HG02642 (cell line): ENCODE measurements around the gene ZBTB16.

Experiments used
- ATAC-seq: cut with Tn5 transposase; IDR thresholded peaks from one replicate; pipeline ENCODE4 v1.9.1; 2021; ENCODE audit warnings: mild to moderate bottlenecking; ENCODE audit not compliant: unreplicated experiment, poor library complexity

ZBTB16 gene

GRCh38 chr11:114059278-114059983, at the start of gene ZBTB16:
Gene ZBTB16, plus strand, starts transcription at chr11:114059711. Its CDS starts 3,590 bp downstream, at chr11:114063301.
- no peak for ATAC-seq

GRCh38 chr11:114010931-114011330, 48.6 kb upstream of the ZBTB16 start:
- ATAC-seq: no peak

GRCh38 chr11:114011443-114011842, 48.1 kb upstream of the ZBTB16 start:
- no peak for ATAC-seq

GRCh38 chr11:114015117-114015516, 44.4 kb upstream of the ZBTB16 start:
- no peak for ATAC-seq

- no peak for ATAC-seq
These were observed 42.5 kb upstream of the ZBTB16 start for GRCh38 chr11:114016986-114017385.

- no peak for ATAC-seq
These were observed 41.8 kb upstream of the ZBTB16 start for GRCh38 chr11:114017723-114018122.

- no peak for ATAC-seq
These were observed 40.5 kb upstream of the ZBTB16 start for GRCh38 chr11:114019046-114019445.

- ATAC-seq: no peak
These were observed 39.9 kb upstream of the ZBTB16 start for GRCh38 chr11:114019574-114019973.

- no peak for ATAC-seq
These were observed 34.1 kb upstream of the ZBTB16 start for GRCh38 chr11:114025329-114025907.

GRCh38 chr11:114026355-114026754, 33.2 kb upstream of the ZBTB16 start:
- ATAC-seq: no peak

- ATAC-seq: no peak
These were observed 32.1 kb upstream of the ZBTB16 start for GRCh38 chr11:114027391-114027790.

GRCh38 chr11:114027926-114028325, 31.6 kb upstream of the ZBTB16 start:
- no peak for ATAC-seq

- ATAC-seq: no peak
These were observed 28.1 kb upstream of the ZBTB16 start for GRCh38 chr11:114031246-114031966.

GRCh38 chr11:114031967-114032320, 27.6 kb upstream of the ZBTB16 start:
- no peak for ATAC-seq

GRCh38 chr11:114033066-114033465, 26.4 kb upstream of the ZBTB16 start:
- no peak for ATAC-seq

GRCh38 chr11:114033572-114033971, 25.9 kb upstream of the ZBTB16 start:
- ATAC-seq: no peak

GRCh38 chr11:114034956-114035355, 24.6 kb upstream of the ZBTB16 start:
- no peak for ATAC-seq

- ATAC-seq: no peak
These were observed 23.2 kb upstream of the ZBTB16 start for GRCh38 chr11:114036147-114036811.

GRCh38 chr11:114036958-114037357, 22.6 kb upstream of the ZBTB16 start:
- no peak for ATAC-seq

- ATAC-seq: no peak
These were observed 20.0 kb upstream of the ZBTB16 start for GRCh38 chr11:114039551-114039950.

GRCh38 chr11:114040706-114041211, 18.8 kb upstream of the ZBTB16 start:
- no peak for ATAC-seq
